ENCODE measurements around the gene CCDC54.

DNA sequence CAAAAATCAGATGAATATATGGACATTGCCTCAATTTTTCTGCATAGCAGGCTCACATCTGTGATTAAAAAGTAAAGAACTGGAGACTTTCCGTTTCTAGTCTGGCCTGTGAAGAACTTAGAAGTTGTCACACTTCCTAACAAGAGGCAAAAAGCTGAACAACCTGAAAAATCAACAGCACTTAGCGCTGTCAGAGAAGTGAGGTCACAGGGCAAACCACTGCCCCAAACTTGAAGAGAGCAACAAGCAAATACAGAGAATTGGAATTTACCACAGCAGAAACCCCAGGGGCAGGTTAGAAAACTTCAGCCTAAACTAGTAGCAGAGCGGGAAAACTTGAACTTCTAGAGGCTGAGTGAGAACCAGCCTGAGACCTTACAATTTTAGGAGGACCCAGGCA, 38.9 kb downstream of the CCDC54 start:
- TF ChIP-seq ZNF274 (IDR thresholded peaks at IDR 0.05; ENCODE audit: borderline replicate concordance, extremely low read depth, low read length) (no peak), CHD2 (IDR thresholded peaks at IDR 0.05; ENCODE audit: low read length) (no peak), TAF1 (IDR thresholded peaks at IDR 0.05; ENCODE audit: low read depth, low read length) (no peak), EP300 (IDR thresholded peaks at IDR 0.05; ENCODE audit: borderline replicate concordance in 1 of 2, low read depth in 2 of 2, low read length in 2 of 2) (no peak)
- TF ChIP-seq, protein P1, sequence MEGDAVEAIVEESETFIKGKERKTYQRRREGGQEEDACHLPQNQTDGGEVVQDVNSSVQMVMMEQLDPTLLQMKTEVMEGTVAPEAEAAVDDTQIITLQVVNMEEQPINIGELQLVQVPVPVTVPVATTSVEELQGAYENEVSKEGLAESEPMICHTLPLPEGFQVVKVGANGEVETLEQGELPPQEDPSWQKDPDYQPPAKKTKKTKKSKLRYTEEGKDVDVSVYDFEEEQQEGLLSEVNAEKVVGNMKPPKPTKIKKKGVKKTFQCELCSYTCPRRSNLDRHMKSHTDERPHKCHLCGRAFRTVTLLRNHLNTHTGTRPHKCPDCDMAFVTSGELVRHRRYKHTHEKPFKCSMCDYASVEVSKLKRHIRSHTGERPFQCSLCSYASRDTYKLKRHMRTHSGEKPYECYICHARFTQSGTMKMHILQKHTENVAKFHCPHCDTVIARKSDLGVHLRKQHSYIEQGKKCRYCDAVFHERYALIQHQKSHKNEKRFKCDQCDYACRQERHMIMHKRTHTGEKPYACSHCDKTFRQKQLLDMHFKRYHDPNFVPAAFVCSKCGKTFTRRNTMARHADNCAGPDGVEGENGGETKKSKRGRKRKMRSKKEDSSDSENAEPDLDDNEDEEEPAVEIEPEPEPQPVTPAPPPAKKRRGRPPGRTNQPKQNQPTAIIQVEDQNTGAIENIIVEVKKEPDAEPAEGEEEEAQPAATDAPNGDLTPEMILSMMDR (IDR thresholded peaks at IDR 0.05; ENCODE audit: control extremely low read depth in 1 of 3, insufficient read depth in 1 of 3, low read depth in 1 of 3, low read length in 3 of 3) = no peak
